SK-N-SH (cell line): ENCODE results near the gene TP53BP2. TPM values are rescaled to one million over a fixed set of nuclear protein-coding genes. Genes with fewer than 3 reads are reported as not detected.

Source experiments
- CTCF ChIA-PET: fragments of 300-600, 350-600 bp; formaldehyde crosslinking; extraction: SDS; loops from one replicate; lab custom pipeline; 2021; lab: Yijun Ruan, JAX
- POLR2A ChIA-PET: fragments of 350-600 bp; sonication (Branson Sonifier 250); formaldehyde crosslinking; extraction: SDS; loops from one replicate; lab custom pipeline; 2020; ENCODE audit warnings: antibody characterized with exemption, inconsistent platforms; lab: Yijun Ruan, JAX
- DNase-seq: peaks from one replicate; pipeline ENCODE4 v3.0.0; 2012
- H2AFZ ChIP-seq: fragments of 200-600 bp; sonication (generic); 2 replicates; pipeline ENCODE4 v1.8.1; 2016; ENCODE audit warnings: antibody characterized with exemption, mild to moderate bottlenecking, low read depth
- H3F3A ChIP-seq: fragments of 200-600 bp; sonication (generic); replicated peaks from 2 replicates; pipeline ENCODE3; 2016; ENCODE audit warnings: antibody characterized with exemption, mild to moderate bottlenecking; ENCODE audit not compliant: insufficient read depth
- H3K27ac ChIP-seq, 2 experiments: fragments of 200-500 bp in 1 of 2; fragments of 200-600 bp in 1 of 2; sonication (Bioruptor generic) in 1 of 2; sonication (generic), shearing (Covaris generic) in 1 of 2; 2 replicates each; pipeline versions ENCODE4 v1.5.1 to v1.6.1; 2014 to 2016; ENCODE audit warnings: low read depth in 2 of 2, inconsistent platforms in 1 of 2, low read length in 1 of 2, mild to moderate bottlenecking in 1 of 2, mixed read lengths in 1 of 2
- H3K27me3 ChIP-seq: fragments of 200-600 bp; sonication (generic), shearing (Covaris generic); 2 replicates; pipeline ENCODE4 v1.6.1; 2016; ENCODE audit warnings: mixed run types; ENCODE audit not compliant: insufficient read depth
- H3K36me3 ChIP-seq, 2 experiments: fragments of 200-500 bp in 1 of 2; fragments of 200-600 bp in 1 of 2; sonication (Bioruptor generic) in 1 of 2; sonication (generic) in 1 of 2; replicated peaks in 1 of 2; 2 replicates each; pipeline versions ENCODE3 to v1.5.1; 2014 to 2016; ENCODE audit warnings: low read length in 1 of 2, mild to moderate bottlenecking in 1 of 2; ENCODE audit not compliant: insufficient read depth in 2 of 2, control insufficient read depth in 1 of 2
- H3K4me1 ChIP-seq, 2 experiments: fragments of 200-500 bp in 1 of 2; fragments of 200-600 bp in 1 of 2; sonication (Bioruptor generic) in 1 of 2; sonication (generic), shearing (Covaris generic) in 1 of 2; 2 replicates each; pipeline versions ENCODE4 v1.5.1 to v1.6.1; 2014 to 2016; ENCODE audit warnings: low read depth in 1 of 2, low read length in 1 of 2, mixed run types in 1 of 2; ENCODE audit not compliant: insufficient read depth in 2 of 2, control insufficient read depth in 1 of 2
- H3K4me2 ChIP-seq: fragments of 200-600 bp; sonication (generic), shearing (Covaris generic); 2 replicates; pipeline ENCODE4 v1.6.1; 2017; ENCODE audit warnings: mixed run types
- H3K4me3 ChIP-seq, 2 experiments: fragments of 200-500 bp in 1 of 2; fragments of 200-600 bp in 1 of 2; sonication (Bioruptor generic) in 1 of 2; sonication (generic), shearing (Covaris generic) in 1 of 2; 2 replicates each; pipeline versions ENCODE4 v1.5.1 to v1.8.1; 2014 to 2016; ENCODE audit warnings: low read depth in 2 of 2, inconsistent platforms in 1 of 2, low read length in 1 of 2, mild to moderate bottlenecking in 1 of 2, mixed read lengths in 1 of 2, moderate library complexity in 1 of 2
- H3K79me2 ChIP-seq: fragments of 200-600 bp; sonication (generic); 2 replicates; pipeline ENCODE4 v1.8.1; 2017; ENCODE audit warnings: mild to moderate bottlenecking; ENCODE audit not compliant: insufficient read depth
- H3K9ac ChIP-seq: fragments of 200-600 bp; sonication (generic); 2 replicates; pipeline ENCODE4 v1.6.1; 2017; ENCODE audit warnings: mixed run types
- H3K9me2 ChIP-seq: fragments of 200-600 bp; sonication (generic); 2 replicates; pipeline ENCODE4 v1.6.1; 2017; ENCODE audit warnings: mixed run types
- H3K9me3 ChIP-seq: fragments of 200-600 bp; sonication (generic); 2 replicates; pipeline ENCODE4 v1.6.1; 2017; ENCODE audit warnings: mixed run types, mild to moderate bottlenecking, moderate library complexity
- H4K20me1 ChIP-seq: fragments of 200-600 bp; sonication (generic); 2 replicates; pipeline ENCODE4 v1.6.1; 2017; ENCODE audit warnings: mild to moderate bottlenecking, mixed run types; ENCODE audit not compliant: insufficient read depth
- CHD2 ChIP-seq: fragments of 150-350 bp; IDR thresholded peaks from 2 replicates; pipeline ENCODE4 v1.6.1; 2018; ENCODE audit warnings: low read length; ENCODE audit not compliant: partially characterized antibody
- CTCF ChIP-seq: fragments of 200-600 bp; sonication (generic); IDR thresholded peaks from 2 replicates; pipeline ENCODE4 v1.6.1; 2017; ENCODE audit warnings: antibody characterized with exemption, mild to moderate bottlenecking, moderate library complexity
- EZH2phosphoT487 ChIP-seq: fragments of 200-600 bp; sonication (generic); IDR thresholded peaks from 2 replicates; pipeline ENCODE4 v1.6.1; 2017; ENCODE audit warnings: low read depth, mixed run types, mild to moderate bottlenecking, antibody characterized with exemption, moderate library complexity, borderline replicate concordance
- FOSL2 ChIP-seq: IDR thresholded peaks from 2 replicates; pipeline ENCODE4 v1.4.0; 2012; ENCODE audit warnings: low read depth, mild to moderate bottlenecking, moderate library complexity, borderline replicate concordance
- GABPA ChIP-seq: IDR thresholded peaks from 2 replicates; pipeline ENCODE4 v1.4.0; 2012; ENCODE audit warnings: low read depth, mild to moderate bottlenecking
- GATA2 ChIP-seq: sonication (generic); formaldehyde crosslinking; IDR thresholded peaks from 2 replicates; pipeline ENCODE4 v1.5.0; 2020; ENCODE audit warnings: mild to moderate bottlenecking, missing genetic modification reagents
- JUND ChIP-seq: IDR thresholded peaks from 2 replicates; pipeline ENCODE4 v1.4.0; 2012
- NFIC ChIP-seq: IDR thresholded peaks from 2 replicates; pipeline ENCODE4 v1.4.0; 2012; ENCODE audit warnings: borderline replicate concordance
- POLR2AphosphoS5 ChIP-seq: IDR thresholded peaks from 2 replicates; pipeline ENCODE4 v1.6.1; 2012; ENCODE audit warnings: low read depth, low read length
- RAD21 ChIP-seq: IDR thresholded peaks from 2 replicates; pipeline ENCODE4 v1.6.1; 2012; ENCODE audit warnings: mild to moderate bottlenecking, low read length
- RCOR1 ChIP-seq: fragments of 150-350 bp; IDR thresholded peaks from 2 replicates; pipeline ENCODE4 v1.6.1; 2017; ENCODE audit warnings: antibody characterized with exemption, low read length
- RFX5 ChIP-seq: IDR thresholded peaks from 2 replicates; pipeline ENCODE4 v1.6.1; 2012; ENCODE audit warnings: mild to moderate bottlenecking, improper control_type of control experiment, low read length
- SMC3 ChIP-seq: IDR thresholded peaks from 2 replicates; pipeline ENCODE4 v1.6.1; 2012; ENCODE audit warnings: low read depth, low read length, improper control_type of control experiment
- TAF1 ChIP-seq: IDR thresholded peaks from 2 replicates; pipeline ENCODE4 v1.6.1; 2012; ENCODE audit warnings: low read depth, mild to moderate bottlenecking, low read length, moderate library complexity, borderline replicate concordance
- TEAD4 ChIP-seq: IDR thresholded peaks from 2 replicates; pipeline ENCODE4 v1.4.0; 2012; ENCODE audit warnings: mild to moderate bottlenecking, borderline replicate concordance; ENCODE audit not compliant: insufficient read depth
- USF1 ChIP-seq: IDR thresholded peaks from 2 replicates; pipeline ENCODE4 v1.4.0; 2012; ENCODE audit warnings: low read depth, borderline replicate concordance
- WGBS: methylation state at CpG from one replicate; pipeline ENCODE4 v1.1.6; 2017; ENCODE audit warnings: low lambda C conversion rate; 5-methylcytosine and 5-hydroxymethylcytosine counted together
- polyA plus RNA-seq, 3 experiments: library from polyadenylated mRNA; depleted of rRNA; stranded (reverse); fragments of >200 nt; gene quantifications; 2 replicates each; pipeline ENCODE4 v1.2.3, GENCODE V29; 2012
- TF ChIP-seq, protein P1 (sequence below): IDR thresholded peaks from 2 replicates; pipeline ENCODE4; 2012
- TF ChIP-seq, protein P2 (sequence below): IDR thresholded peaks from 2 replicates; pipeline ENCODE4 v1.6.1; 2012; ENCODE audit warnings: mild to moderate bottlenecking, low read depth, low read length, moderate library complexity
- TF ChIP-seq, protein P3 (sequence below): fragments of 150-350 bp; IDR thresholded peaks from 2 replicates; pipeline ENCODE4 v1.6.1; 2017; ENCODE audit warnings: antibody characterized with exemption, low read length, low read depth, borderline replicate concordance

The TP53BP2 gene
- polyA plus RNA-seq, 1 of the 3 experiments (the other 2 are of a cell fraction): 11.4 TPM

- no peak for DNase-seq
- H3K4me3 ChIP-seq: no peak overlapping the region
- H3K9ac ChIP-seq: no peak overlapping the region
- H3F3A ChIP-seq: no peaks in the 10 kb centered on the region
- no peaks in the 10 kb centered on the region for H3K27me3 ChIP-seq
- no peaks in the 10 kb centered on the region for H3K36me3 ChIP-seq
- CTCF ChIA-PET: no interaction called here
- no peak overlapping the region for H2AFZ ChIP-seq
- TF ChIP-seq CTCF: no peak
- TF ChIP-seq, protein P1, sequence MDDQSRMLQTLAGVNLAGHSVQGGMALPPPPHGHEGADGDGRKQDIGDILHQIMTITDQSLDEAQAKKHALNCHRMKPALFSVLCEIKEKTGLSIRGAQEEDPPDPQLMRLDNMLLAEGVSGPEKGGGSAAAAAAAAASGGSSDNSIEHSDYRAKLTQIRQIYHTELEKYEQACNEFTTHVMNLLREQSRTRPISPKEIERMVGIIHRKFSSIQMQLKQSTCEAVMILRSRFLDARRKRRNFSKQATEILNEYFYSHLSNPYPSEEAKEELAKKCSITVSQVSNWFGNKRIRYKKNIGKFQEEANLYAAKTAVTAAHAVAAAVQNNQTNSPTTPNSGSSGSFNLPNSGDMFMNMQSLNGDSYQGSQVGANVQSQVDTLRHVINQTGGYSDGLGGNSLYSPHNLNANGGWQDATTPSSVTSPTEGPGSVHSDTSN: no peak
- TF ChIP-seq RCOR1: no peak
- TF ChIP-seq RAD21: no peak
- no peak for TF ChIP-seq GATA2 (CRISPR knock-in tag)
- TF ChIP-seq POLR2AphosphoS5: no peak
- TF ChIP-seq JUND: no peak
- TF ChIP-seq RFX5: no peak
- no peak for TF ChIP-seq SMC3
- TF ChIP-seq CHD2: no peak
- TF ChIP-seq TEAD4: no peak
- TF ChIP-seq USF1: no peak
- TF ChIP-seq GABPA: no peak
- no peak for TF ChIP-seq EZH2phosphoT487
- TF ChIP-seq, protein P2, sequence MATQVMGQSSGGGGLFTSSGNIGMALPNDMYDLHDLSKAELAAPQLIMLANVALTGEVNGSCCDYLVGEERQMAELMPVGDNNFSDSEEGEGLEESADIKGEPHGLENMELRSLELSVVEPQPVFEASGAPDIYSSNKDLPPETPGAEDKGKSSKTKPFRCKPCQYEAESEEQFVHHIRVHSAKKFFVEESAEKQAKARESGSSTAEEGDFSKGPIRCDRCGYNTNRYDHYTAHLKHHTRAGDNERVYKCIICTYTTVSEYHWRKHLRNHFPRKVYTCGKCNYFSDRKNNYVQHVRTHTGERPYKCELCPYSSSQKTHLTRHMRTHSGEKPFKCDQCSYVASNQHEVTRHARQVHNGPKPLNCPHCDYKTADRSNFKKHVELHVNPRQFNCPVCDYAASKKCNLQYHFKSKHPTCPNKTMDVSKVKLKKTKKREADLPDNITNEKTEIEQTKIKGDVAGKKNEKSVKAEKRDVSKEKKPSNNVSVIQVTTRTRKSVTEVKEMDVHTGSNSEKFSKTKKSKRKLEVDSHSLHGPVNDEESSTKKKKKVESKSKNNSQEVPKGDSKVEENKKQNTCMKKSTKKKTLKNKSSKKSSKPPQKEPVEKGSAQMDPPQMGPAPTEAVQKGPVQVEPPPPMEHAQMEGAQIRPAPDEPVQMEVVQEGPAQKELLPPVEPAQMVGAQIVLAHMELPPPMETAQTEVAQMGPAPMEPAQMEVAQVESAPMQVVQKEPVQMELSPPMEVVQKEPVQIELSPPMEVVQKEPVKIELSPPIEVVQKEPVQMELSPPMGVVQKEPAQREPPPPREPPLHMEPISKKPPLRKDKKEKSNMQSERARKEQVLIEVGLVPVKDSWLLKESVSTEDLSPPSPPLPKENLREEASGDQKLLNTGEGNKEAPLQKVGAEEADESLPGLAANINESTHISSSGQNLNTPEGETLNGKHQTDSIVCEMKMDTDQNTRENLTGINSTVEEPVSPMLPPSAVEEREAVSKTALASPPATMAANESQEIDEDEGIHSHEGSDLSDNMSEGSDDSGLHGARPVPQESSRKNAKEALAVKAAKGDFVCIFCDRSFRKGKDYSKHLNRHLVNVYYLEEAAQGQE: no peak
- TF ChIP-seq FOSL2: no peak
- no peak for TF ChIP-seq NFIC
- TF ChIP-seq TAF1: no peak
- TF ChIP-seq, protein P3, sequence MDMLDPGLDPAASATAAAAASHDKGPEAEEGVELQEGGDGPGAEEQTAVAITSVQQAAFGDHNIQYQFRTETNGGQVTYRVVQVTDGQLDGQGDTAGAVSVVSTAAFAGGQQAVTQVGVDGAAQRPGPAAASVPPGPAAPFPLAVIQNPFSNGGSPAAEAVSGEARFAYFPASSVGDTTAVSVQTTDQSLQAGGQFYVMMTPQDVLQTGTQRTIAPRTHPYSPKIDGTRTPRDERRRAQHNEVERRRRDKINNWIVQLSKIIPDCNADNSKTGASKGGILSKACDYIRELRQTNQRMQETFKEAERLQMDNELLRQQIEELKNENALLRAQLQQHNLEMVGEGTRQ: no peak
- no peaks in the 10 kb centered on the region for H3K79me2 ChIP-seq
- POLR2A ChIA-PET: no interaction called here
- H4K20me1 ChIP-seq: no peaks in the 10 kb centered on the region
- no peak overlapping the region for H3K27ac ChIP-seq
- no peaks in the 10 kb centered on the region for H3K9me2 ChIP-seq
- 77% methylated on average over 14 of the region's 17 CpGs for WGBS
- H3K9me3 ChIP-seq: no peaks in the 10 kb centered on the region
- no peak overlapping the region for H3K4me2 ChIP-seq
- no peaks in the 10 kb centered on the region; a peak in 1 of 4 replicates for H3K4me1 ChIP-seq
Observed at GRCh38 chr1:223864084-223864483, 18.3 kb upstream of the TP53BP2 start.
